Activated naive CD4-positive, alpha-beta T cell treated with anti-CD3 and anti-CD28 coated beads, Interleukin-2, amount 10 ng/mL, durations not matched to agents 7 days and 5 days (primary cell): ENCODE data around the gene DSCAM.
"Not testable (repeated sequence)": the region's sequence is repeated elsewhere in the genome, so short reads cannot be mapped to it uniquely, and the experiment has no call there.

Source experiments
- CTCF ChIA-PET: fragments of 350-600 bp; sonication (Branson Sonifier 250); formaldehyde crosslinking; loops from one replicate; lab custom pipeline; 2021; ENCODE audit warnings: antibody characterized with exemption; lab: Charles Lee
- DNase-seq: peaks from one replicate; pipeline ENCODE4 v3.0.0-alpha.2; 2020
- H3K27ac Mint-ChIP-seq: one replicate; pipeline ENCODE4 v1.8.0; 2021; ENCODE audit warnings: mild to moderate bottlenecking, moderate library complexity, mixed read lengths
- H3K27me3 Mint-ChIP-seq: one replicate; pipeline ENCODE4 v1.8.0; 2021; ENCODE audit warnings: mild to moderate bottlenecking, mixed read lengths
- H3K36me3 Mint-ChIP-seq: one replicate; pipeline ENCODE4 v1.8.0; 2021; ENCODE audit warnings: mixed read lengths
- H3K4me1 Mint-ChIP-seq: one replicate; pipeline ENCODE4 v1.8.0; 2021; ENCODE audit warnings: mixed read lengths
- H3K4me3 Mint-ChIP-seq: one replicate; pipeline ENCODE4 v1.8.0; 2021; ENCODE audit warnings: mild to moderate bottlenecking, moderate library complexity, mixed read lengths
- H3K9me3 Mint-ChIP-seq: one replicate; pipeline ENCODE4 v1.8.0; 2021; ENCODE audit warnings: mixed read lengths

Gene DSCAM, protein sequence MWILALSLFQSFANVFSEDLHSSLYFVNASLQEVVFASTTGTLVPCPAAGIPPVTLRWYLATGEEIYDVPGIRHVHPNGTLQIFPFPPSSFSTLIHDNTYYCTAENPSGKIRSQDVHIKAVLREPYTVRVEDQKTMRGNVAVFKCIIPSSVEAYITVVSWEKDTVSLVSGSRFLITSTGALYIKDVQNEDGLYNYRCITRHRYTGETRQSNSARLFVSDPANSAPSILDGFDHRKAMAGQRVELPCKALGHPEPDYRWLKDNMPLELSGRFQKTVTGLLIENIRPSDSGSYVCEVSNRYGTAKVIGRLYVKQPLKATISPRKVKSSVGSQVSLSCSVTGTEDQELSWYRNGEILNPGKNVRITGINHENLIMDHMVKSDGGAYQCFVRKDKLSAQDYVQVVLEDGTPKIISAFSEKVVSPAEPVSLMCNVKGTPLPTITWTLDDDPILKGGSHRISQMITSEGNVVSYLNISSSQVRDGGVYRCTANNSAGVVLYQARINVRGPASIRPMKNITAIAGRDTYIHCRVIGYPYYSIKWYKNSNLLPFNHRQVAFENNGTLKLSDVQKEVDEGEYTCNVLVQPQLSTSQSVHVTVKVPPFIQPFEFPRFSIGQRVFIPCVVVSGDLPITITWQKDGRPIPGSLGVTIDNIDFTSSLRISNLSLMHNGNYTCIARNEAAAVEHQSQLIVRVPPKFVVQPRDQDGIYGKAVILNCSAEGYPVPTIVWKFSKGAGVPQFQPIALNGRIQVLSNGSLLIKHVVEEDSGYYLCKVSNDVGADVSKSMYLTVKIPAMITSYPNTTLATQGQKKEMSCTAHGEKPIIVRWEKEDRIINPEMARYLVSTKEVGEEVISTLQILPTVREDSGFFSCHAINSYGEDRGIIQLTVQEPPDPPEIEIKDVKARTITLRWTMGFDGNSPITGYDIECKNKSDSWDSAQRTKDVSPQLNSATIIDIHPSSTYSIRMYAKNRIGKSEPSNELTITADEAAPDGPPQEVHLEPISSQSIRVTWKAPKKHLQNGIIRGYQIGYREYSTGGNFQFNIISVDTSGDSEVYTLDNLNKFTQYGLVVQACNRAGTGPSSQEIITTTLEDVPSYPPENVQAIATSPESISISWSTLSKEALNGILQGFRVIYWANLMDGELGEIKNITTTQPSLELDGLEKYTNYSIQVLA (N-terminal part only)

DNA sequence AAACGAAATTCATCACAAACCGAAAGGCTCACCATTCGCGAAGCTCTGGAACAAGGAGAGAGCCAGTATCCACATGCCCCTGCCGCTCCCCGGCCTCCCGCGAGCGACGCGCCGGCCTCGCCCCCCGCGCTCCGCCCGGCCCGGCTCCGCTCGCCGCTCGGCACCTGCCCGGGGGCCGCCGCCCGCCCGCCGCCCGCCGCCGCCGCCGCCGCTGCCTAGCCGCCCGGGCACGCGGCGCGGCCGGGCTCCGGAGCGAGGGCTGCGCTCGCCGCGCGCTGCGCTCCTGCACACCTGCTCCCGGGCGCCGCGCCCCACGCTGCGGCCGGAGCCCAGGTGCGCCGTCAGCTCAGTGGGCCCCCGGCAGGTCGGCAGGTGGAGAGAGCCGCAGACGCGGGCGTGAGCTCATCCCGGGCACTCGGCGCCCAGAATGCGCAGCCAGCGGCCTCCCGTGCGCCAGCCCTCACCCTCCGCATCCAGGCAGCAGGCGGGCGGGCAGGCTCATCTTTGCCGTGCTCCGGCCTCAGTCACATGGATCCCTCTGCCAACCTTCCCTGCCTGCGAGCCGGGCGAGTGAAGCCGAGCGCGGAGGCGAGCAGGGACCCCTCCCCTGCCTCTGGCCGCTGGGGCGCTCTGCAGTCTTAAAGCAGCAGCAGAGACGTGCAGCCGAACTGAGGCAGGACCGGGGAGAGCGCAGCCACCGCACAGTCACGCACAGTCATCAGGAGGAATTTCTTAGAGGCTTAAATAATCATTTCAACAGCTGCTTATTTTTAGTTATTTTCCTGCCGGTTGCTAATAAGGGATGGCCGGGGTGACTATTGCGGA lies at the start of gene DSCAM:
TSS of gene DSCAM (minus strand) at position 572 of the 825 bp plus-strand sequence. CDS start at position 75, 497 bp downstream.
- no peaks in the 10 kb centered on the region for H3K36me3 Mint-ChIP-seq
- H3K27me3 Mint-ChIP-seq, result peaks cover 45% of the 10 kb centered on the region
- H3K4me1 Mint-ChIP-seq, result no peaks in the 10 kb centered on the region

DNA sequence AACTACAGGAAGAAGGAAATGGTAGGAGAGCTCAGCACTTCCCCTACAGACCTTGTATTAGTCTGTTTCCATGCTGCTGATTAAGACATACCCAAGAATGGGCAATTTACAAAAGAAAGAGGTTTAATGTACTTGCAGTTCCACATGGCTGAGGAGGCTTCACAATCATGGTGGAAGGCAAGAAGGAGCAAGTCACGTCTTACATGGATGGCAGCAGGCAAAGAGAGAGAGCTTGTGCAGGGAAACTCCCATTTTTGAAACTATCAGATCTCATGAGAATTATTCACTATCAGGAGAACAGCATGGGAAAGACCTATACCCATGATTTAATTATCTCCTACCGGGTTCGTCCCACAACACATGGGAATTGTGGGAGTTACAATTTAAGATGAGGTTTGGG lies 48.7 kb upstream of the DSCAM start:
- CTCF ChIA-PET, H3K36me3 Mint-ChIP-seq, DNase-seq, H3K27me3 Mint-ChIP-seq, H3K4me3 Mint-ChIP-seq, H3K4me1 Mint-ChIP-seq, H3K27ac Mint-ChIP-seq: not testable (repeated sequence)
- peaks cover 14% of the 10 kb centered on the region for H3K9me3 Mint-ChIP-seq

More for the DNA sequence above, at the start of gene DSCAM:
- no peak within 1 kb of the TSS for H3K4me3 Mint-ChIP-seq
- CTCF ChIA-PET, result no interaction called here
- H3K9me3 Mint-ChIP-seq, result no peaks in the 10 kb centered on the region
- no peak within 1 kb of the TSS for H3K27ac Mint-ChIP-seq
- DNase-seq, result no peak

GRCh38 chr21:40886931-40887330 lies 40.0 kb upstream of the DSCAM start:
- no peaks in the 10 kb centered on the region for H3K27me3 Mint-ChIP-seq
- no peak overlapping the region for H3K27ac Mint-ChIP-seq
- H3K4me3 Mint-ChIP-seq, result no peak overlapping the region
- DNase-seq, result no peak
- peaks cover 2% of the 10 kb centered on the region for H3K9me3 Mint-ChIP-seq
- H3K36me3 Mint-ChIP-seq, result no peaks in the 10 kb centered on the region
- no peaks in the 10 kb centered on the region for H3K4me1 Mint-ChIP-seq
- CTCF ChIA-PET, result no interaction called here

DNA sequence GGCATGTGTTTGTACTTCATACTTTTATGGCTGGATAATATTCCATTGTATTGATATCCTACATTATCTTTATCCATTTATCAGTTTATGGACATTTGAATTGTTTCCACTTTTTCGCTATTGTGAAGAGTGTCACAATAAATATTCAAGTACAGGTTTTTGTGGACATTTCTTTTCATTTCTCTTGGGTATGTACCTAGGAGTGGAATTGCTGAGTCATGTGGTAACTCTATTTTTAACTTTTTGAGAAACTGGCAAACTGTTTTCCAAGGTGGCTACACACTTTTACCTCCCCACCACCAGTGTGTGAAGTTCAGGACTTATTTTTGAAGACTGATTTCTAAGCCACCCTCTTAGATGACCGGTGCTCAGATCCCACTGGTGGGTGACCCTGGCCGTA lies 39.0 kb upstream of the DSCAM start:
- Mint-ChIP-seq H3K4me3 (no peak overlapping the region), H3K27ac (no peak overlapping the region), H3K4me1 (no peaks in the 10 kb centered on the region), H3K36me3 (no peaks in the 10 kb centered on the region), H3K27me3 (no peaks in the 10 kb centered on the region), H3K9me3 (peaks cover 6% of the 10 kb centered on the region)
- DNase-seq, result no peak
- CTCF ChIA-PET, result no interaction called here

DNA sequence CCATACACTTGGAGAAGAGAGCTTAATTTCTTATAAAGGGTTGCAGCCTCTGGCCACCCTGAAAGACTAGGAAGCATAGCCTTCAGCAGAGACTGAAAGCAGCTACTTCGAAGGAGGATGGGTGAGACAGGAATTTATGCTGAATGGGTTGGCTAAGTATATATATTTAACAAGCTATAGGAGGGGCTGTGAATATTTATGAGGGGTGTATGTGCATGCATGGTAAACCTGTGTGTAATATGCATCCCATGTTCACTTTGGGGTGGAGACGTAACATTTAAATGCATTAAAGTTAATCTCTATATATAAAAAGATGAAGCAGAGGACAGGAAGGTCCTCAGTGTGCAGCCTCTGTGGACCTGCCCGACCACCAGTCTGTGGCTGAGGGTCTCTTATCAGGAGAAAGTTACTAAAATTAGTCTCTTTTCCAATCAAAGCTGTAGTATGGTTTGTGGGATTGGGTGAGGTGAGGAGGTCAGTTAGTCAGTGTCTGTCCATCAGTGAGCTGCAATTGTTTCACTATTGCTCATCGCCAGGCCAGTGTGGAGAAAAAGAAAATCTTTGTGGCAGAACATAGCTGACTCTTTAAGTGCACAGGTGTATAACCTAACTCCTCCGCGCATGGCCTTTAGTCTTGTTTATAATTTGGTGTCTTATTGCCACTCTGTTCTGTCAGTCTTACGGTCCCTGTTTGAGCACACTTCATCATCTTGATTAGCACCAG lies 35.4 kb upstream of the DSCAM start:
- no peak overlapping the region for H3K4me3 Mint-ChIP-seq
- no peaks in the 10 kb centered on the region for H3K4me1 Mint-ChIP-seq
- no peaks in the 10 kb centered on the region for H3K27me3 Mint-ChIP-seq
- H3K9me3 Mint-ChIP-seq, result peaks cover 9% of the 10 kb centered on the region
- no peaks in the 10 kb centered on the region for H3K36me3 Mint-ChIP-seq
- H3K27ac Mint-ChIP-seq, result no peak overlapping the region
- DNase-seq, result no peak
- CTCF ChIA-PET, result no interaction called here

DNA sequence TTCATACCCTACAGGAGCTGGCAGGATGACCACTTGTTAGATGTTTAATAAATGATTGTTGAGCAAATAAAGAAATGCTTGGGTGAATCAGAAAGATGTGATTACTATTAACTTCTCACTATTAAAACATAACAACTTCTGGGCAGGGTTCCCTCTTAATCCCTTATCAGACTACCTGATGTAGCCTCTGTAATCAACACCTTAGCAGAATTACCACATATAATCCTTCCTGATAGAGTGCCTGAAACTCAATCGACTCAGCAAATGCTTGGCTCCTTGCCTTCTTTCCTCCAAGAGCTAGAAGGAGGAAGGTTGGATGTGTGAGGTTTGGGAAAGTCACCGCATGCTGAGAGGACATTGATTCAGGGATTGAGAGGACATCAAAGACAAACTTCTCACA lies 34.8 kb upstream of the DSCAM start:
- Mint-ChIP-seq H3K27me3 (no peaks in the 10 kb centered on the region), H3K4me1 (no peaks in the 10 kb centered on the region), H3K4me3 (no peak overlapping the region), H3K36me3 (no peaks in the 10 kb centered on the region), H3K9me3 (peaks cover 9% of the 10 kb centered on the region), H3K27ac (no peak overlapping the region)
- CTCF ChIA-PET, result no interaction called here
- no peak for DNase-seq

- DNase-seq, result no peak
- peaks cover 2% of the 10 kb centered on the region for H3K9me3 Mint-ChIP-seq
Measured at GRCh38 chr21:40871099-40871498, 24.1 kb upstream of the DSCAM start.

DNA sequence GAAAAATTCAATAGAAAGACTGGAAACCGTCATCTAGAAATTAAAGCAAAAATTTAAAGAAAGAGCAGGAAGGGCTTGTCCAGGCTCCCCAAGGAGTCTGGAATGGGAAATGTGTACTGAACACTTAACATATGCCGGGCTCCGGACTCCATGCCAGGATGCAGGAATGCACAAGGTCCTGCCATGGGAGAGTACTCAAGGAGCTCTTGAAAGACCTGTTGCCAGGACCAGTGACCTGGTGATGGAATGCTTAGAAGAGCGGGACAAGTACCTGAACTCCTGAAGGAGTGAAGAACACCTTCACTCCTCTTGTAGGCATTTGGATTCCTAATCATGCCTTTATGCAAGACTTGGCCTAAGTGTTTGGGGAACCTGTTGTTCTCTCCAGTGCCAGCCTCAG lies 16.9 kb upstream of the DSCAM start:
- no peaks in the 10 kb centered on the region for H3K27me3 Mint-ChIP-seq

More at GRCh38 chr21:40871099-40871498, 24.1 kb upstream of the DSCAM start:
- Mint-ChIP-seq H3K27me3 (no peaks in the 10 kb centered on the region), H3K4me1 (no peaks in the 10 kb centered on the region), H3K4me3 (no peak overlapping the region), H3K27ac (no peak overlapping the region), H3K36me3 (no peaks in the 10 kb centered on the region)
- CTCF ChIA-PET, result no interaction called here

GRCh38 chr21:40858517-40858916 lies 11.6 kb upstream of the DSCAM start:
- no peak overlapping the region for H3K27ac Mint-ChIP-seq
- H3K4me3 Mint-ChIP-seq, result no peak overlapping the region
- peaks cover 3% of the 10 kb centered on the region for H3K9me3 Mint-ChIP-seq
- H3K27me3 Mint-ChIP-seq, result no peaks in the 10 kb centered on the region
- H3K36me3 Mint-ChIP-seq, result no peaks in the 10 kb centered on the region
- CTCF ChIA-PET, result no interaction called here
- H3K4me1 Mint-ChIP-seq, result no peaks in the 10 kb centered on the region
- no peak for DNase-seq

More for the DNA sequence above, 16.9 kb upstream of the DSCAM start:
- no peak overlapping the region for H3K27ac Mint-ChIP-seq
- H3K4me3 Mint-ChIP-seq, result no peak overlapping the region
- DNase-seq, result no peak
- CTCF ChIA-PET, result no interaction called here
- H3K4me1 Mint-ChIP-seq, result no peaks in the 10 kb centered on the region
- H3K9me3 Mint-ChIP-seq, result peaks cover 4% of the 10 kb centered on the region
- no peaks in the 10 kb centered on the region for H3K36me3 Mint-ChIP-seq

DNA sequence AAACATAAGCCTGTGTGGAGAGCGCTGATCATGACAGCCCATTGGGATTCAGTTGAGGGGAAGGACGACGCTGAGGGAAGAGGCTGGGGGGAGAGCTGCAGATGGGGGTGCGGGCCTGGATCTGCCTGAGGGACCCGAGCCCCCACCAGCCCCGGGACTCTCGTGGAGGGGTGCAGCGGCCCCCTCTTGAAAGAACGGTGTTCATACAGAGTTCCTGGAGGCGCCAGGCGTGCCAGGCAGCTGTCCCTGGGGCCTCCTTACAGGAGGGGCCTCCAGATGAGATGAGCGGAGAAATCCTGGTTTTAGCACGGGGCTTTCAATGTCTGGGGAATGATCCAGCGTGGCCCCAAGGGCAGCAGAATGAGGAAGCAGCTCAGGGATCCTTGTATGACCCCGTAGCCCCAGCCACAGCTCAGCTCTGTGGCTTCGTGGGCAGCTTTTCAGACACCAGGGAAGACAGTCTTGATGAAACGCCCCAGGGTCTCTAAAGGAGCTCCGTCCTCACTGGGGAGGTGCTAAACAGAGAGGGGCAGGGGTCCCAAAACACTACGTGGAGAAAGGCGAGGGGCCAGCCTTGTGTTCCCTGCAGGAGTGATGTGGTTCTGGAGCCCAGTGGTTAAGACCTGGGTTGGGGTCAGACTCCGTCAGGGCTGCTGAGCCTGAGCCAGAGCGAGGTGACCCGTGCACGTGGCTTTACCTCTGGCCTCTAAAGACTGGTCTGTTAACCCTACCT lies 7.2 kb upstream of the DSCAM start:
- CTCF ChIA-PET, result no interaction called here
- no peak for DNase-seq
- Mint-ChIP-seq H3K9me3 (no peaks in the 10 kb centered on the region), H3K27ac (no peak overlapping the region), H3K36me3 (no peaks in the 10 kb centered on the region), H3K4me3 (no peak overlapping the region), H3K4me1 (no peaks in the 10 kb centered on the region), H3K27me3 (peaks cover under 1% of the 10 kb centered on the region)

GRCh38 chr21:40852563-40852962 lies 5.6 kb upstream of the DSCAM start:
- no peak overlapping the region for H3K27ac Mint-ChIP-seq
- peaks cover 14% of the 10 kb centered on the region for H3K27me3 Mint-ChIP-seq
- no peaks in the 10 kb centered on the region for H3K4me1 Mint-ChIP-seq
- no peak overlapping the region for H3K4me3 Mint-ChIP-seq
- DNase-seq, result no peak
- no peaks in the 10 kb centered on the region for H3K36me3 Mint-ChIP-seq
- CTCF ChIA-PET, result no interaction called here
- H3K9me3 Mint-ChIP-seq, result no peaks in the 10 kb centered on the region

DNA sequence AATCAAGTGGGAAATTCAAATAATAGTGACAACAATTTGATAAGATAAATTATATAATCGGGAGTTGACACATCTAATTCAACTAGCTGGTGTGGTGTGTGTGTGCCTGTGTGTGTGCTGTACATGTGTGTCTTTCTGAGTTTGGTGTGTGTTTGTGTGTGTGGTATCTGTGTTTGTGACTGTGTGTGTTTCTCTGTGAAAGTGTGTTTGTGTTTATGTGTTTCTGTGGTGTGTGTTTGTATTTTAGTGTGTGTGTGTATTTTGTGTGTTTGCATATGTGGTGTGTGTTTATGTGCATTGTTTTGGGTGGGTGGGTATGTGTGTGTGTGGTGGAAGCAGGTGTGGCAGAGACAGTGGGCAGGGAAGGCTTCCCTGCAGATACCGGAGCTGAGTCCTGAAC lies 4.8 kb upstream of the DSCAM start:
- Mint-ChIP-seq H3K4me1 (no peaks in the 10 kb centered on the region), H3K27me3 (peaks cover 22% of the 10 kb centered on the region), H3K36me3 (no peaks in the 10 kb centered on the region), H3K9me3 (no peaks in the 10 kb centered on the region), H3K27ac (no peak overlapping the region), H3K4me3 (no peak overlapping the region)
- DNase-seq, result no peak
- CTCF ChIA-PET, result no interaction called here

DNA sequence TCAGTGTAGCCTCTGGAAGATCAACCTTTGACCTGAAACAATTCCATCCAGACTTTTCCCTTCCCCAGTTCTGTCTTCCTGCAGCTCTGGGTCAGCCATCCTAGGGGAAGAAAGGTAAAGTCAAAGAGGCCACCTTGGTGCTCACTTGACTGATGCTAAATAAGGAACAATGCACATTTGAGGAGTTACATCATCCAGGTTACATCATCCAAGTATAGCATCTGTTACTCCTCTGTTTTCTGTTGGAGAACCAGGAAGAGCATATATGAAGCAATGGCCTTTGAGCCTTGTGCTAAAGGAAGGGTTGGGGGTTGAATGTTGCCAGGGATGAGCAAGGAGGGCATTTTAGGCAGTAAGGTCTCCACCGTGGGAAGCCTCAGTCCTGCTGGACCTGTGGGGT lies 3.1 kb upstream of the DSCAM start:
- H3K4me3 Mint-ChIP-seq, result no peak overlapping the region
- CTCF ChIA-PET, result no interaction called here

More for the DNA sequence above, 3.1 kb upstream of the DSCAM start:
- Mint-ChIP-seq H3K36me3 (no peaks in the 10 kb centered on the region), H3K27ac (no peak overlapping the region), H3K27me3 (peaks cover 32% of the 10 kb centered on the region), H3K4me1 (no peaks in the 10 kb centered on the region), H3K9me3 (no peaks in the 10 kb centered on the region)
- no peak for DNase-seq
